GM18907 (cell line): ENCODE data around the gene GLCCI1.
"Not testable (repeated sequence)": the region's sequence is repeated elsewhere in the genome, so short reads cannot be mapped to it uniquely, and the experiment has no call there.

ENCODE experiments used
- ATAC-seq: cut with Tn5 transposase; IDR thresholded peaks from one replicate; pipeline ENCODE4 v1.9.1; 2021; ENCODE audit warnings: mild to moderate bottlenecking, moderate library complexity; ENCODE audit not compliant: unreplicated experiment

The GLCCI1 gene

GRCh38 chr7:7988706-7989105 is 20.1 kb downstream of the GLCCI1 start:
- ATAC-seq: no peak

- ATAC-seq: no peak
These were observed 20.5 kb downstream of the GLCCI1 start for GRCh38 chr7:7989133-7989532.

GRCh38 chr7:7989616-7990440 is 21.2 kb downstream of the GLCCI1 start:
- ATAC-seq: no peak

GRCh38 chr7:7990441-7990761 is 21.8 kb downstream of the GLCCI1 start:
- no peak for ATAC-seq

GRCh38 chr7:7992506-7992905 is 23.9 kb downstream of the GLCCI1 start:
- no peak for ATAC-seq

GRCh38 chr7:7995348-7995747 is 26.8 kb downstream of the GLCCI1 start:
- ATAC-seq: not testable (repeated sequence)

GRCh38 chr7:7996568-7996967 is 28.0 kb downstream of the GLCCI1 start:
- ATAC-seq: peak; percentile 52

- ATAC-seq: no peak
These were observed 31.8 kb downstream of the GLCCI1 start for GRCh38 chr7:8000315-8000941.

GRCh38 chr7:8003077-8003476 is 34.5 kb downstream of the GLCCI1 start:
- ATAC-seq: no peak

- ATAC-seq: no peak
These were observed 36.7 kb downstream of the GLCCI1 start for GRCh38 chr7:8005279-8005678.

GRCh38 chr7:8014399-8014798 is 45.8 kb downstream of the GLCCI1 start:
- no peak for ATAC-seq

GRCh38 chr7:8015100-8015745 is 46.6 kb downstream of the GLCCI1 start:
- no peak for ATAC-seq

GRCh38 chr7:8015746-8016120 is 47.1 kb downstream of the GLCCI1 start:
- no peak for ATAC-seq

- no peak for ATAC-seq
These were observed 48.8 kb downstream of the GLCCI1 start for GRCh38 chr7:8017423-8017822.

- no peak for ATAC-seq
These were observed 50.4 kb downstream of the GLCCI1 start for GRCh38 chr7:8018961-8019360.

- no peak for ATAC-seq
These were observed 54.0 kb downstream of the GLCCI1 start for GRCh38 chr7:8022628-8023027.

- no peak for ATAC-seq
These were observed 66.6 kb downstream of the GLCCI1 start for GRCh38 chr7:8035192-8035591.

- ATAC-seq: no peak
These were observed 67.3 kb downstream of the GLCCI1 start for GRCh38 chr7:8035647-8036518.

GRCh38 chr7:8037151-8037550 is 68.6 kb downstream of the GLCCI1 start:
- no peak for ATAC-seq

- ATAC-seq: no peak
These were observed 72.3 kb downstream of the GLCCI1 start for GRCh38 chr7:8040768-8041369.
